ENCODE measurements around the gene C11orf42.

DNA sequence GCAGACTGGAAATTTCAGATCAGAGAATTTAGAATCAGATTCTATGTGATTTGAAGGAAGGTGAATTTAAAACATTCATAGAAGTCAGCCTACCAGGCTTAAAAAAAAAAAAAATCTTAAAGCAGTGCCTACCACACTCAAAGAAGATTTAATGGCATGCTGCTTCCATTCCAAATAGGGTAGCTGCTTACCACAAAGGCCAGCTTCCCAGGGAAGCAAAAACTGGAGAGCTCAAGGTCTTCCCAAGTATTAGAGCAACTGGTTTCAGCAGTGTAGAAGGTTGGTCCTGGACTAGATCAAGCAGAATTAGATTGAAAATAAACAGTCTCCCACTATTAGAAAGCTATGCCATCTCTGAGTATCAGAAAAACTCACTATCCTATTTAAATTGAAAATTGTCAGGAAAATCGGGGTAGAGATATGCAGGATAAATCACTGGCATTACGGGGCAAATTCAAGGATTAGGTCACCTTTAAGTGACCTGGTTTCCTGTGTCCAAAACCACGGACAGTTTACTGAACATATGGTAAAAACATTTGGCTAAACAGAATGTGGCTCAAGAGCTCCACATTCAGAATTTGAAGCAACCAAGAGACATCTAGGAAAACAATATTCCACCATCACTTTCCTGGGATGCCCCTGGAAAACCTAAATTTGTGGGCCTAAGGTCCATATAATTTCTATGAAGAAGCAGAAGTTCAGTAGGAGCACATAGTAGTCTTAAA lies 1.3 kb downstream of the C11orf42 start:
- TF ChIP-seq TAF1 (IDR thresholded peaks at IDR 0.05; ENCODE audit: borderline replicate concordance, insufficient read depth, low read length) = no peak
- TF ChIP-seq, protein P1, sequence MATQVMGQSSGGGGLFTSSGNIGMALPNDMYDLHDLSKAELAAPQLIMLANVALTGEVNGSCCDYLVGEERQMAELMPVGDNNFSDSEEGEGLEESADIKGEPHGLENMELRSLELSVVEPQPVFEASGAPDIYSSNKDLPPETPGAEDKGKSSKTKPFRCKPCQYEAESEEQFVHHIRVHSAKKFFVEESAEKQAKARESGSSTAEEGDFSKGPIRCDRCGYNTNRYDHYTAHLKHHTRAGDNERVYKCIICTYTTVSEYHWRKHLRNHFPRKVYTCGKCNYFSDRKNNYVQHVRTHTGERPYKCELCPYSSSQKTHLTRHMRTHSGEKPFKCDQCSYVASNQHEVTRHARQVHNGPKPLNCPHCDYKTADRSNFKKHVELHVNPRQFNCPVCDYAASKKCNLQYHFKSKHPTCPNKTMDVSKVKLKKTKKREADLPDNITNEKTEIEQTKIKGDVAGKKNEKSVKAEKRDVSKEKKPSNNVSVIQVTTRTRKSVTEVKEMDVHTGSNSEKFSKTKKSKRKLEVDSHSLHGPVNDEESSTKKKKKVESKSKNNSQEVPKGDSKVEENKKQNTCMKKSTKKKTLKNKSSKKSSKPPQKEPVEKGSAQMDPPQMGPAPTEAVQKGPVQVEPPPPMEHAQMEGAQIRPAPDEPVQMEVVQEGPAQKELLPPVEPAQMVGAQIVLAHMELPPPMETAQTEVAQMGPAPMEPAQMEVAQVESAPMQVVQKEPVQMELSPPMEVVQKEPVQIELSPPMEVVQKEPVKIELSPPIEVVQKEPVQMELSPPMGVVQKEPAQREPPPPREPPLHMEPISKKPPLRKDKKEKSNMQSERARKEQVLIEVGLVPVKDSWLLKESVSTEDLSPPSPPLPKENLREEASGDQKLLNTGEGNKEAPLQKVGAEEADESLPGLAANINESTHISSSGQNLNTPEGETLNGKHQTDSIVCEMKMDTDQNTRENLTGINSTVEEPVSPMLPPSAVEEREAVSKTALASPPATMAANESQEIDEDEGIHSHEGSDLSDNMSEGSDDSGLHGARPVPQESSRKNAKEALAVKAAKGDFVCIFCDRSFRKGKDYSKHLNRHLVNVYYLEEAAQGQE (IDR thresholded peaks at IDR 0.05; ENCODE audit: insufficient read depth in 1 of 2, low read depth in 2 of 2, low read length in 2 of 2) = no peak
- no peak for TF ChIP-seq POLR2AphosphoS5 (IDR thresholded peaks at IDR 0.05; ENCODE audit: low read depth, low read length)
- TF ChIP-seq SIN3A (IDR thresholded peaks at IDR 0.05; ENCODE audit: borderline replicate concordance, insufficient read depth, low read length) = no peak

Data from PFSK-1 (cell line).